Activated CD4-positive, alpha-beta T cell treated with anti-CD3 and anti-CD28 coated beads, Interleukin-2, Interleukin-6, amounts not matched to agents 100 ng/mL and 50 ng/mL, durations not matched to agents 16 hours and 8 hours (primary cell): ENCODE data around the gene RGP1.

Source experiments
- DNase-seq: peaks from one replicate; pipeline ENCODE4 v3.0.0-alpha.2; 2020

RGP1 gene

GRCh38 chr9:35748858-35749514, at the start of gene RGP1, which contains the start of gene GBA2:
RGP1 (plus strand) TSS chr9:35749287; CDS start chr9:35749756, 469 bp downstream.
GBA2 (minus strand) TSS chr9:35749228; CDS start chr9:35748704, 524 bp downstream.
- DNase-seq = peak; percentile 83

GRCh38 chr9:35700031-35700430, 49.1 kb upstream of the RGP1 start:
- no peak for DNase-seq

- no peak for DNase-seq
Observed at GRCh38 chr9:35700942-35701341, 48.1 kb upstream of the RGP1 start.

GRCh38 chr9:35702696-35703095, 46.4 kb upstream of the RGP1 start:
- no peak for DNase-seq

GRCh38 chr9:35703906-35704672, 45.0 kb upstream of the RGP1 start:
- no peak for DNase-seq

GRCh38 chr9:35705372-35705771, 43.7 kb upstream of the RGP1 start:
- DNase-seq = no peak

GRCh38 chr9:35705836-35706430, 43.2 kb upstream of the RGP1 start:
- DNase-seq = no peak

- DNase-seq = no peak
Observed at GRCh38 chr9:35706951-35707350, 42.1 kb upstream of the RGP1 start.

GRCh38 chr9:35708146-35708545, 40.9 kb upstream of the RGP1 start:
- DNase-seq = no peak

GRCh38 chr9:35710818-35711500, 38.1 kb upstream of the RGP1 start:
- DNase-seq = no peak

- no peak for DNase-seq
Observed at GRCh38 chr9:35711501-35712428, 37.3 kb upstream of the RGP1 start.

GRCh38 chr9:35712762-35713400, 36.2 kb upstream of the RGP1 start:
- no peak for DNase-seq

- DNase-seq = no peak
Observed at GRCh38 chr9:35713578-35713977, 35.5 kb upstream of the RGP1 start.

GRCh38 chr9:35714123-35714522, 35.0 kb upstream of the RGP1 start:
- DNase-seq = no peak

- DNase-seq = no peak
Observed at GRCh38 chr9:35714579-35715252, 34.4 kb upstream of the RGP1 start.

- no peak for DNase-seq
Observed at GRCh38 chr9:35716230-35716629, 32.9 kb upstream of the RGP1 start.

GRCh38 chr9:35717132-35717870, 31.8 kb upstream of the RGP1 start:
- DNase-seq = no peak

GRCh38 chr9:35718721-35719511, 30.2 kb upstream of the RGP1 start:
- DNase-seq = no peak

GRCh38 chr9:35719546-35719945, 29.5 kb upstream of the RGP1 start:
- DNase-seq = no peak

- DNase-seq = no peak
Observed at GRCh38 chr9:35723426-35723825, 25.7 kb upstream of the RGP1 start.
